GM12872 (cell line): ENCODE data around the gene ZBTB47.

Experiments
- TF ChIP-seq, protein P1 (sequence below): IDR thresholded peaks from 3 replicates; pipeline ENCODE4 v1.5.1; 2011; ENCODE audit warnings: low read depth, mild to moderate bottlenecking, low read length, moderate library complexity; ENCODE audit not compliant: insufficient read depth

ZBTB47 gene

DNA sequence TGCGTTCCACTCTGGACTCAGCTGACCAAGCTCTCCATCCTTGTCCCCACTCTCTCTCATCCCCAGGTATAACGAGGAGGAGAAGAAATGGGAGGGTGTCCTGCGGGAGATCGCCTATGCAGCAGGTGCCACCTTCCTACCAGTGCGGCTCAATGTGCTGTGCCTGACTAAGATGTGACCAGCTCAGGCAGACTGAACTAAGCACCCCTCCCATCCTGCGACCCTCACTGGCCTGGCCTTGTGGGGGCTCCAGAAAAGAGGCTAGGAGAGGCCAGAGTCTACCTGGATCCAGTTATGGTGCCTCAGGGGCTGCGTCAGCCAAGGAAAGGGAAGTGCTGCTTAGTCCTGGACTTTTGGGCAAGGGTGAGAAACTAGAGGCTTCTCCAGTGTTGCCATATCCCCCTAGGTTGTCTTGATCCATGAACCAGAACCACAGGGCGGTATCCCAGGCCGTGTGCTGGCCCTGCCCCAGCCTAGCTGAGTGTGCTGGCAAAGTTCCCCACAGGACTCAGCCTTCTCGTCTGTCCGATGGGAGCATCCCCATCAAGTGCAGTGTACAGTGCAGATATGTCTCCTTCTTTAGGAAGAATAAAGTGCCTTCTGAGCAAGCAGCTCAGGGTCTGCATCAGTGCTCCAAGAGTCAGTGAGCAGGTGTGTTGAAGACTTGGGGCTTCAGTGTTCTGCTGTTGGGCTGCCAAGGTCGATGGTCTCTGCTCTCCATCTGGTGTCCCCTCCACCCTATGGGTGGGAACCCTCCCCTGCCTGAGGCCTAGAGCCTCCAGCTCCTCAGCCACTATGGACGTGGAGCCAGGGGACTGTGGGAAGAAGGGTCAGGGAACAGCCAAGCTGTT lies 38.5 kb downstream of the ZBTB47 start:
- TF ChIP-seq, protein P1, sequence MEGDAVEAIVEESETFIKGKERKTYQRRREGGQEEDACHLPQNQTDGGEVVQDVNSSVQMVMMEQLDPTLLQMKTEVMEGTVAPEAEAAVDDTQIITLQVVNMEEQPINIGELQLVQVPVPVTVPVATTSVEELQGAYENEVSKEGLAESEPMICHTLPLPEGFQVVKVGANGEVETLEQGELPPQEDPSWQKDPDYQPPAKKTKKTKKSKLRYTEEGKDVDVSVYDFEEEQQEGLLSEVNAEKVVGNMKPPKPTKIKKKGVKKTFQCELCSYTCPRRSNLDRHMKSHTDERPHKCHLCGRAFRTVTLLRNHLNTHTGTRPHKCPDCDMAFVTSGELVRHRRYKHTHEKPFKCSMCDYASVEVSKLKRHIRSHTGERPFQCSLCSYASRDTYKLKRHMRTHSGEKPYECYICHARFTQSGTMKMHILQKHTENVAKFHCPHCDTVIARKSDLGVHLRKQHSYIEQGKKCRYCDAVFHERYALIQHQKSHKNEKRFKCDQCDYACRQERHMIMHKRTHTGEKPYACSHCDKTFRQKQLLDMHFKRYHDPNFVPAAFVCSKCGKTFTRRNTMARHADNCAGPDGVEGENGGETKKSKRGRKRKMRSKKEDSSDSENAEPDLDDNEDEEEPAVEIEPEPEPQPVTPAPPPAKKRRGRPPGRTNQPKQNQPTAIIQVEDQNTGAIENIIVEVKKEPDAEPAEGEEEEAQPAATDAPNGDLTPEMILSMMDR: no peak

GRCh38 chr3:42692667-42693529 lies 39.4 kb downstream of the ZBTB47 start:
- TF ChIP-seq, protein P1: no peak

DNA sequence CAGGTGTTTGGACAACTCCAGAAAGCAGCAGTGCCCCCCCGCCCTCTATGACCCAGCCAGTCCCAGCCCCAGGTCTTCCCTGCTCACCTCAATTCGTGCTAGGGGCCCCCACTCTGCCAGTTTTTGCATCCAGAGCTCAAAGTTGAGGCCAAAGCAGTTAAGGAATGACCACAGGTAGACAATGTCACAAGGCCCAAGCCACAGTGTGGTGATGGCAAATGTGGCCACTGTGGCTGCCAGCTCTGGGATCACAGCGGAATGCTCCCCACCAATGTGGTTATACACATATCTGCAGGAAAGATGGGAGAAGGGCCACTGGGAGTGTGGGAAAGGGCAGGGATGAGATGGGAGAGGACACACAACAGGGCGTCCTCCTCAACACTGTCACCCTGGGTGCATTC lies 40.0 kb downstream of the ZBTB47 start:
- TF ChIP-seq, protein P1: no peak

DNA sequence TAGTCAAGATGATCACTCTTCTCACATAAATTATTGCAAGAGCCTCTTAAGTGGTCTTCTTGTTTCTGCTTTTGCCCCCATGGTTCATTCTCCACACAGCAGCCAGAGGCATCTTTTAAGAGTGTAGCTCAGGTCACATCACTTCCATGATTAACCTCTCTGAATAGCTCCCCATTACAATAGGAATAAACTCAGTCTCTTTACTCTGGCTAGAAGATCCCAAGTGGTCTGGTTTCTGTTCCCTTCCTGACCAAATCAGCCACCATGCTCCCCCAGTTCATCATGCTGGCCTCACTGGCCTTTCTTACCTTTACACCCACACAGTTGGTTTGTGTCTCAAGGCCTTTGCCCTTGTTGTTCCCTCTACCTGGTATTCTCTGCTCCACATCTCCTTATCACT lies 40.9 kb downstream of the ZBTB47 start:
- TF ChIP-seq, protein P1: no peak

DNA sequence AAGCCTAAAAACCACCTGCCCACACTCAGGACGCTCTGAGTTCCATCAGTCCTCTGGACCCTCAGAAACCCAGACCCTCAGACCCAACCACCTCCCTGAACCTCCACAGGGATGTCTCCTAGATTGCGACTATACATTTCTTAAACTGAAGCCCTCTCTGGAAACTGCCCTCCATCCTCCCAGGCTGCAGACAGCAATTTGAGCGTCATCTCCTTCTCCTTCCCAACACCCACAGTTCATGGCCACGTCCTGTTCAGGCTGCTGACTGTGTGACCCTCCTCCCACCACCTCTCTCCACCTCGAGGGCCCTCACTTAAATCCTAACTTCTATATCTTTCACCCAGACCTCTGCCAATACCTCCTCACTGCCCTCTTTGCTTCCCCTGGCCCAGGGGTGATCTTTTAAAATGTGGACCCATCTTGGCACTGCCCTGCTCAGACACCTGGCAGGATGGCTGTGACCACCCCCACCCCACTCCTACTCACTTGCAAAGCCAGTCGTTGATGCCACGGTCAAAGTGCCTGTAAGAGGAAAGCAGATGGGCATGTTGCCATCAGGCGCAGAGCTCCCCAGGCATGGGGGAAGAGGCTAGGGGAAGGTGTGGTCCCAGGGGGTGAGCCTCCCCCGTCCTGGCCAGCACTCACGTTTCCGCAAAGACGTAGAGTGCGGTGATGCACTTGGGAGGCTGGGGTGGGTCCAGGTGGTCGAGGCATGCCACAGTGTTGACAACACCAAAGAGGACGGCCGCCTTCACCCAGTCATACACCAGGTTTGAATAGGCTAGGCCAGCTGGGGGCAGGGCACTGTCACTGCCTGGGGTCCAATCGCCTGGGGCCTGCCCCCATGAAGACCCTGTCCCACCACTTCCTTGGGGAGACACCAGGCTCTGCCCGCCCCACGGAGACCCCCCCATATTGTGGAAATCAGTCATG lies 43.1 kb downstream of the ZBTB47 start:
- TF ChIP-seq, protein P1: no peak

GRCh38 chr3:42697289-42698051 lies 44.0 kb downstream of the ZBTB47 start:
- TF ChIP-seq, protein P1: no peak
